ENCODE data around the gene TMUB2. TPM values are rescaled to one million over a fixed set of nuclear protein-coding genes. Genes with fewer than 3 reads are reported as not detected.

Gene TMUB2
- total and polyA plus RNA-seq, 9 of the 15 experiments (the other 6 are each of a cell fraction or from before 2014, with no cell fraction given): 4.1 to 29.8 (median 16.3) TPM

DNA sequence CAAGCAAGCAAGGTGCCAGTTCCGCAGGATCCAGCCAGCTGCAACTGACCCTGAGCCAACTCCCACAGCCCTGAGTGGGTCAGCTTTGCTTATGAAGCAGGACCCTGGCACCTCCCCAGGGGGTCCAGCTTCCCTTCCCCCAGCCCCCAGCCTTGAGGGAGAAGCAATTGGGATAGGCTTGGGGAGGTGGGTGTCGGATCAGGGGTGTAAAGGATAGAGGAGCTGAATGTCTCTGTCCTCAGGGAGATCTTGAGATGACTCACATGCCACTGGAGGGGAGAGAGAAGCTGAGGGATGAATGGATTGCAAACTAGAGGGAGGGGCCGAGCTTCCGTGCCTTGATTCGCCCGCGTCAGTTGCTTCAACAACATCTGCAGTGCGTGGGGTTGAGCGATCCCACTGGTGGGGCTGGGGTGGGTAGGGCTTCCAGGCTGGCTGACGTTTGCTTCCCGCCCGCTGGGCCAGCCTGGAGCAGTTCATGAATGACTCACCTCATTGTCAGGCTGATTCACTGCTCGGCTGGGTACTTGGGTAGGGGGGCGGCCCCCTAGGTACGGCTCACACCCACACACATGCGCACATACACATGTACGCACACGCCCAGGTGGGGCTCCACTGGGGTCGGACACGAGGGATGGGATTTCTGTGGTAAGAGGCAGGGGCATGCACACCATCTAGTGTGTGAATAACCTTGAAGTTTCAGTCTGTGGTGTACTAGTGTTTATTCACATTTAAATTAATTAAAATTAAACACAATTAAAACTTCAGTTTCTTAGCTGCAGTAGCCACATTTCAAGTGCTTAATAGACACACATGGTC, 48.7 kb upstream of the TMUB2 start (continued):
- TF ChIP-seq, protein P1, sequence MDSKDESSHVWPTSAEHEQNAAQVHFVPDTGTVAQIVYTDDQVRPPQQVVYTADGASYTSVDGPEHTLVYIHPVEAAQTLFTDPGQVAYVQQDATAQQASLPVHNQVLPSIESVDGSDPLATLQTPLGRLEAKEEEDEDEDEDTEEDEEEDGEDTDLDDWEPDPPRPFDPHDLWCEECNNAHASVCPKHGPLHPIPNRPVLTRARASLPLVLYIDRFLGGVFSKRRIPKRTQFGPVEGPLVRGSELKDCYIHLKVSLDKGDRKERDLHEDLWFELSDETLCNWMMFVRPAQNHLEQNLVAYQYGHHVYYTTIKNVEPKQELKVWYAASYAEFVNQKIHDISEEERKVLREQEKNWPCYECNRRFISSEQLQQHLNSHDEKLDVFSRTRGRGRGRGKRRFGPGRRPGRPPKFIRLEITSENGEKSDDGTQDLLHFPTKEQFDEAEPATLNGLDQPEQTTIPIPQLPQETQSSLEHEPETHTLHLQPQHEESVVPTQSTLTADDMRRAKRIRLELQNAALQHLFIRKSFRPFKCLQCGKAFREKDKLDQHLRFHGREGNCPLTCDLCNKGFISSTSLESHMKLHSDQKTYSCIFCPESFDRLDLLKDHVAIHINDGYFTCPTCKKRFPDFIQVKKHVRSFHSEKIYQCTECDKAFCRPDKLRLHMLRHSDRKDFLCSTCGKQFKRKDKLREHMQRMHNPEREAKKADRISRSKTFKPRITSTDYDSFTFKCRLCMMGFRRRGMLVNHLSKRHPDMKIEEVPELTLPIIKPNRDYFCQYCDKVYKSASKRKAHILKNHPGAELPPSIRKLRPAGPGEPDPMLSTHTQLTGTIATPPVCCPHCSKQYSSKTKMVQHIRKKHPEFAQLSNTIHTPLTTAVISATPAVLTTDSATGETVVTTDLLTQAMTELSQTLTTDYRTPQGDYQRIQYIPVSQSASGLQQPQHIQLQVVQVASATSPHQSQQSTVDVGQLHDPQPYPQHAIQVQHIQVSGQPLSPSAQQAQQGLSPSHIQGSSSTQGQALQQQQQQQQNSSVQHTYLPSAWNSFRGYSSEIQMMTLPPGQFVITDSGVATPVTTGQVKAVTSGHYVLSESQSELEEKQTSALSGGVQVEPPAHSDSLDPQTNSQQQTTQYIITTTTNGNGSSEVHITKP (IDR thresholded peaks at IDR 0.05; ENCODE audit: partially characterized antibody): peak; percentile 92
- TF ChIP-seq KAT7 (CRISPR knock-in tag; IDR thresholded peaks at IDR 0.05; ENCODE audit: borderline replicate concordance) (0 out of 2 replicates have a peak, but pooled peaks have one; percentile 48), CXXC5 (CRISPR knock-in tag; IDR thresholded peaks at IDR 0.05) (peak; percentile 66), CREB1 (IDR thresholded peaks at IDR 0.05) (peak; percentile 70), CREB1 (CRISPR knock-in tag; IDR thresholded peaks at IDR 0.05) (peak; percentile 80; the same call in 1 of the 2 replicates), LEF1 (IDR thresholded peaks at IDR 0.05) (peak; percentile 70), SMARCE1 (IDR thresholded peaks at IDR 0.05) (peak; percentile 92), MAFK (IDR thresholded peaks at IDR 0.05; ENCODE audit: low read length) (0 out of 2 replicates have a peak, but pooled peaks have one; percentile 8), ZNF232 (CRISPR knock-in tag; IDR thresholded peaks at IDR 0.05) (peak; percentile 82; the same call in 1 of the 2 replicates), ZNF639 (CRISPR knock-in tag; conservative IDR thresholded peaks at IDR 0.05 in 1 of 2, IDR thresholded peaks at IDR 0.05 in 1 of 2) (no peak), SOX6 (IDR thresholded peaks at IDR 0.05) (peak; percentile 60), FOXA3 (CRISPR knock-in tag; conservative IDR thresholded peaks at IDR 0.05 in 1 of 2, IDR thresholded peaks at IDR 0.05 in 1 of 2) (peak in 1 of 2 experiments; percentile 81; a peak in 1 of 4 replicates), ZSCAN32 (CRISPR knock-in tag; IDR thresholded peaks at IDR 0.05) (no peak), DPF2 (IDR thresholded peaks at IDR 0.05) (peak; percentile 93; the same call in 1 of the 2 replicates), FOXK2 (conservative IDR thresholded peaks at IDR 0.05 in 1 of 2, IDR thresholded peaks at IDR 0.05 in 1 of 2; ENCODE audit: low read depth in 2 of 2) (peak; percentile 22 to 26; a peak in 2 of 4 replicates), DNMT1 (IDR thresholded peaks at IDR 0.05) (no peak), NCOR1 (IDR thresholded peaks at IDR 0.05) (peak; percentile 47; the same call in 1 of the 2 replicates), RBFOX2 (IDR thresholded peaks at IDR 0.05; ENCODE audit: low read depth, low read length) (peak; percentile 83)
- TF ChIP-seq, protein P2, sequence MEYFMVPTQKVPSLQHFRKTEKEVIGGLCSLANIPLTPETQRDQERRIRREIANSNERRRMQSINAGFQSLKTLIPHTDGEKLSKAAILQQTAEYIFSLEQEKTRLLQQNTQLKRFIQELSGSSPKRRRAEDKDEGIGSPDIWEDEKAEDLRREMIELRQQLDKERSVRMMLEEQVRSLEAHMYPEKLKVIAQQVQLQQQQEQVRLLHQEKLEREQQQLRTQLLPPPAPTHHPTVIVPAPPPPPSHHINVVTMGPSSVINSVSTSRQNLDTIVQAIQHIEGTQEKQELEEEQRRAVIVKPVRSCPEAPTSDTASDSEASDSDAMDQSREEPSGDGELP (CRISPR knock-in tag; IDR thresholded peaks at IDR 0.05; ENCODE audit: borderline replicate concordance): peak; percentile 93
- TF ChIP-seq, protein P3, sequence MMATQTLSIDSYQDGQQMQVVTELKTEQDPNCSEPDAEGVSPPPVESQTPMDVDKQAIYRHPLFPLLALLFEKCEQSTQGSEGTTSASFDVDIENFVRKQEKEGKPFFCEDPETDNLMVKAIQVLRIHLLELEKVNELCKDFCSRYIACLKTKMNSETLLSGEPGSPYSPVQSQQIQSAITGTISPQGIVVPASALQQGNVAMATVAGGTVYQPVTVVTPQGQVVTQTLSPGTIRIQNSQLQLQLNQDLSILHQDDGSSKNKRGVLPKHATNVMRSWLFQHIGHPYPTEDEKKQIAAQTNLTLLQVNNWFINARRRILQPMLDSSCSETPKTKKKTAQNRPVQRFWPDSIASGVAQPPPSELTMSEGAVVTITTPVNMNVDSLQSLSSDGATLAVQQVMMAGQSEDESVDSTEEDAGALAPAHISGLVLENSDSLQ (IDR thresholded peaks at IDR 0.05): peak; percentile 81

All from K562 (cell line).